ENCODE data around the gene CMA1. TPM values are rescaled to one million over a fixed set of nuclear protein-coding genes. Genes with fewer than 3 reads are reported as not detected.

CMA1 gene, protein sequence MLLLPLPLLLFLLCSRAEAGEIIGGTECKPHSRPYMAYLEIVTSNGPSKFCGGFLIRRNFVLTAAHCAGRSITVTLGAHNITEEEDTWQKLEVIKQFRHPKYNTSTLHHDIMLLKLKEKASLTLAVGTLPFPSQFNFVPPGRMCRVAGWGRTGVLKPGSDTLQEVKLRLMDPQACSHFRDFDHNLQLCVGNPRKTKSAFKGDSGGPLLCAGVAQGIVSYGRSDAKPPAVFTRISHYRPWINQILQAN
- not detected in 2 replicates for total RNA-seq

DNA sequence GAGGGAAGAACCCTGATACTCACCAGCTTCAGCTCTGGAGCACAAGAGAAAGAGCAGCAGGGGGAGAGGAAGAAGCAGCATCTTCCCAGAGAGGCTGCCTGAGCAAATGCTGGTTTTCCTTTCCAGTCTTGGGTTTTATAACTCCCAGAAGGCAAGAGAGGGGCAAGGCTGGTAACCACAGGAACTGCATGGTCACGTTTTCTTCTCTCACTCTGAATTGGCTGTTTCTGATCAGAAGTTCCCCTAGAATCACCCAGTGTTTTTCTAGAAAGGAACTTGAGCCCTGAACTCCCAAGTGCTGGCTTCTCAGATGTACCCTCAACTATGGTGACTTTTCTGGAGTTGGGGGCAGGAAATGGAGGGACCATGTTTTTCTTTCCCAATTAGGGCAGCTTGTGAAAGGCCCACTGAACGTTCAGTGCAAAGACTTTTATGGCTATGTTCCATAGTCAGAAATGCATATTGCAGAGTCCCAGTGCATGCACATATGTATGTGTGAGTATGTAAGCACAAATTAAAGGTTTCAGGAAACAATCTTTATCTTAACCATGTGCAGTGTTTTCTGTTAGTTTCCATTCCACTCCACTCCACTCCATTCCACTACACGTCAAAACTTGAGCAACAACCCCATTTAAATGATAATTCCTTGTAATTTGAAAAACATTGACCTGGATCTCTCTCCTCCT, at the start of gene CMA1:
TSS of gene CMA1 (minus strand) at position 111 of the 686 bp plus-strand sequence. CDS start at position 81, 30 bp downstream.

Other genes with a start within 250 kb of the CMA1 start
- gene TGM1, start 245.1 kb downstream of the CMA1 start, total RNA-seq, result 1.0 and 7.9 TPM in 2 replicates
- gene RABGGTA, start 236.7 kb downstream of the CMA1 start, total RNA-seq, result 23.0 and 27.1 TPM in 2 replicates
- 6.9 and 26.3 TPM in 2 replicates for gene DHRS1, start 208.5 kb downstream of the CMA1 start, total RNA-seq
- gene NOP9, start 208.4 kb downstream of the CMA1 start, total RNA-seq, result 10.9 and 11.0 TPM in 2 replicates
- 1.0 and 1.2 TPM in 2 replicates for gene CIDEB, start 200.3 kb downstream of the CMA1 start, total RNA-seq
- 1.5 and 6.7 TPM in 2 replicates for gene LTB4R2, start 198.1 kb downstream of the CMA1 start, total RNA-seq
- gene LTB4R, start 196.8 kb downstream of the CMA1 start, total RNA-seq, result 2.1 and 4.5 TPM in 2 replicates
- 0.26 and 2.1 TPM in 2 replicates for gene ADCY4, start 173.2 kb downstream of the CMA1 start, total RNA-seq
- gene RIPK3, start 168.3 kb downstream of the CMA1 start, total RNA-seq, result 0.35 and 0.51 TPM in 2 replicates
- gene NFATC4, start 140.1 kb downstream of the CMA1 start, total RNA-seq, result 59.5 and 83.0 TPM in 2 replicates
- gene NYNRIN, start 109.3 kb downstream of the CMA1 start, total RNA-seq, result 24.0 and 31.4 TPM in 2 replicates
- 3.1 and 6.9 TPM in 2 replicates for gene CBLN3, start 78.6 kb downstream of the CMA1 start, total RNA-seq
- 35.0 and 37.8 TPM in 2 replicates for gene KHNYN, start 78.3 kb downstream of the CMA1 start, total RNA-seq
- gene SDR39U1, start 65.5 kb downstream of the CMA1 start, total RNA-seq, result 14.7 and 15.6 TPM in 2 replicates
- gene CTSG, start 68.0 kb upstream of the CMA1 start, total RNA-seq, result not detected in 2 replicates
- not detected in 2 replicates for gene GZMH, start 101.4 kb upstream of the CMA1 start, total RNA-seq
- not detected in 2 replicates for gene GZMB, start 125.9 kb upstream of the CMA1 start, total RNA-seq